GOT3 (cell line): ENCODE data around the gene ZNF451.

Experiments
- DNase-seq: peaks from one replicate; lab custom pipeline; 2025; ENCODE audit warnings: mixed read lengths; lab: John Stamatoyannopoulos, UW

Gene ZNF451

DNA sequence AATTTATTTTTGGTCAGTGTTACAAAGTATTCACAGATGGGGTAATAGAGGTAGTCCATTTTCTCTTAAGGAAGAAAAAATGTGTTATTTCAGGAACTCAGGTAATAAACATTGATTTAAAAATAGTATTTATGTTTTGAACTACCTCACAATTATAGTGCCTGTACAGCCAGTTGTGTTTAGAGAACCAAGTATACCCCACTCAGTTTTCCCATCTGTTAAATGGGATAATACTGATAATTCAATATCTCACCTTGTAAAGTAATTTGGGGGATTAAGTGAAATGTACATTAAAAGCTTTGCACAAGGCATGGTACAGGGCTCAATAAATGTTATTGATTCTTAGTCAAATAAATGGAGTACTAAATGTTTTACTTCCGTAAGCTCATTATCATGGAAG, 4.7 kb downstream of the ZNF451 start:
- no peak for DNase-seq

DNA sequence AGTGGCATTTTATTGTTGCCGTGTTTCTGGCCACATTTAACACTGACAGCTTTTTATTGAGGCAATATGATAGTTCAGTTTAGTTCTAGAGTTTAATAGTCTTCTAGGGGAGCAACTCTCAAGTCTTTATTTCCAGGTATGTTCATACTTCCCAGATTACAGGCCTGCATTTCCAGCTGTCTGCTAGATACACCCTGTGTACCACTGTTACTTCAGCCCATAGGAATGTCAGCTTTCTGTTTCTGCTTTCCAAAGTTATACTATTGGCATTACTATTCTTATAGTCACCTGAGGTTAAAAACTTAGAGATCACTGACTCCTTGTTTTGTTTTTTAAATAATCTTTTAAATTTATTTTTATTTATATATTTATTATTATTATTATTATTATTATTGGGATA, 7.6 kb downstream of the ZNF451 start:
- no peak for DNase-seq

DNA sequence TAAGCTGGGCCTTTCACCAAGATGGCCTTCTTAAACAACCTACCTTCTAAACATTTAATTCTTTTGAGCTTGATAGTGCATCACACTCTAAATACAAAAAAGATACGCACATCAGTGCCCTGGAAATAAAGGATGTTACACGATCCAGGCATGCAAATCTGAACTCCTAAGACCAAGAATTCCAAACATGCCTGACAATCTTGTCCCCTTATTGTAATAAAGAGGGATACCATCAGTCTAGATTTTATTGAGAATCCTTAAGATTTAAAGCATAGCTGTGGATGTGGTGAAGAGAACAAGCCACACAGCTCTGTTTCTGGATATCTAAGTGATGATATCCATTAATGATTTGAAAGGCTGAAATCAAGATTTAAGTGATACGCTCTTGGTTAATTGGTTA, 13.0 kb downstream of the ZNF451 start:
- no peak for DNase-seq

DNA sequence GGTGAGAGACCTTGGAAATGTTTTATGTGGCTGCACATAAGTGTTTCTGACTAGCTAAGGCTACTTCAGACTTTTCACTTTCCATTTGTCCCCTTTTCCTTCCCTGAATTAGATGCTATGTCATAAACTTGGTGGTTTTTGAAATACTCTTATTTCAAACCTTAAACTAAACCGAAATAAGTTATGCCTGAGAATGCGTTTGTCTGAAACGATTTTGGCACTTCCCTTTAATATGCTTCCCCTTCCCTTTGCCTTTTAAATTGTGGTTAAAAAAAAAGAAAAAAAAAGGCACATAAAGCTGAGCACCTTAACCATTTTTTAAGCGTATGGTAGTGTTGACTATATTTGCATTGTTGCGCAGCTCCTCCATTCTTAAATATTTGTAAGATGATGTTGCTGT, 14.3 kb downstream of the ZNF451 start:
- DNase-seq: no peak

DNA sequence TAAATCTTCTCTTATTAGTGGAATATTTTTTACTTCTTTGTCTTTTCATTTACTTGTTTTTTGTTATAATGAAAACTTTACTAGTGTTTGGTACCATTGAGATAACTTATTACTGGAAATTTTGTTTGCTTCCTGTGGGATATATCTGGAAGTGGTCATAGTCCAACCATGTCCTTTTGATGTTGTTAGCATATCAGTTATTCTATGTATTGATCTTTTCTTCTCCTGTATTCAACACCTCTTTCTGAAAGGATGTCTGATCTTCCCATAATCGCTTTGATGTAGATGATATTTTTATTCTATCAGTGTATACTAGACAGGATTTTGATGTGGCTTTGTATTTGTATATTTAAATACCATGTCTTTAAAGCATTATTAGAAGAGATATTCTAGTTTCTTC, 17.0 kb downstream of the ZNF451 start:
- DNase-seq: no peak

DNA sequence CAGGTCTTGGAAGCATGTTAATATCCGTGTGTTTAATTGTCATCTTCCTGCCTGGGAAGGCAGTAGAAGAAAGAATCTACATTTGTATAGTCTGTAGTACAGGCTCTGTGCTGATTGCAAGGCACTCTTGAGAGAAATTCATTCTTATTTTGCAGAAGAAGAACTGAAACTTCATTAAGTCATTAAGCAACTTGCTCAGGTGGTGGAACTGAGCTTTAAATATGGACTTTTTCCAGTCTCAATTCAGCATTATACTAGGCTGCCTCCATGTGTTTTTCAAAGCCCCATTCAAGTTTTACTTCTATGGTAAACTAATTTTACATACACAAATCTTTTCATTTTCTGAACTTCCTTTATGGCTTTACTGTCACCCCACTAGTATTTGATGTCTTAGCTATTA, 18.7 kb downstream of the ZNF451 start:
- DNase-seq: no peak

DNA sequence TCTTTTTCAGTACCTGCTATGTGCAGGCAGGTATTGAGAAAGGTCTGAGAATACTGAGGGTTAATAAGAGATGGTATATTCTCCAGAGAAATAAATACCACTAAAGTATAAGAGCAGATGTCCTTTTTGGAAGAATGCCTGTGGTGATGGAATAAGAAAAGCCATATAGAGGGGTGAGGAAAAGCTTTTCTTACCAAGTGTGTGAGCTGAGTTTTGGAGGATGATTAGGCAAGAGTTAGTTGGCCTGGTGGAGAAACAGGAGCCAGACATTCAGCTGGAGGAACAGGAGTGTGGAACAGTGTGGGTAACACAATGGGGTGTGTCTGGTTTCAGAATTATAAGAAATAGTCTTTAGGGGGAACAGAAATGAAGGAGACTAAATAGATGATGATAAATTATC, 19.9 kb downstream of the ZNF451 start:
- DNase-seq: no peak

DNA sequence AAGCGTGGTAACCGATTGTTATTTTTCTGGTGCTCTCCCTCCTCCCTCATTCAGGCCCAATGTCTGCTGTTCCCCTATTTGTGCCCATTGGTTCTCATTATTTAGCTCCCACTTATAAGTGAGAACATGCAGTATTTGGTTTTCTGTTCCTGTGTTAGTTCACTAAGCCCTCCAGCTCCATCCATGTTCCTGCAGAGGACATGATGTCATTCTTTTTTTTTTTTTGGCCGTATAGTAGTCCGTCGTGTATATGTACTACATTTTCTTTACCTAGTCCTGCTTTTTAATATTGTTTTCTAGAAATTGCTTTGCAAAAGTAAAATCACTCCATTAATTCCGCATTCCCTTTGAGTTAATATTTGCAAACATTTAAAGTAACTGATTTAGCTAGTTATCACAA, 23.1 kb downstream of the ZNF451 start:
- DNase-seq: no peak

DNA sequence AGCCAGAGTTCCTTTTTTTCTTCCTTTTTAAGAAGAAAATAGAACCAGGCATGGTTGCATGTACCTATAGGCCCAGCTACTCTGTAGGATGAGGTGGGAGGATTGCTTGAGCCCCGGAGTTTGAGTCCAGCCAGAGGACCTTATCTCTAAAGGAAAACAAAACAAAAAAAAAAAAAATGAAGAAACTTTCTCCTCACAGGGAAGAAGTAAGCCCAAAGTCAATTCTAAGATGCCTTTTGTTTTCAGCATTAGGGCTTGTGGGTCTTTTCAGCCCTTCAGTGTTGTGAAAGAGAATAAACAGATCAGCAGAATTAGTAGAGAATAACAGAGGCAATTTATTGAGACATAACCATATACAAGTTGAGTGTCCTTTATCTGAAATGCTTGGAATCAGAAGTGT, 26.8 kb downstream of the ZNF451 start:
- DNase-seq: no peak

DNA sequence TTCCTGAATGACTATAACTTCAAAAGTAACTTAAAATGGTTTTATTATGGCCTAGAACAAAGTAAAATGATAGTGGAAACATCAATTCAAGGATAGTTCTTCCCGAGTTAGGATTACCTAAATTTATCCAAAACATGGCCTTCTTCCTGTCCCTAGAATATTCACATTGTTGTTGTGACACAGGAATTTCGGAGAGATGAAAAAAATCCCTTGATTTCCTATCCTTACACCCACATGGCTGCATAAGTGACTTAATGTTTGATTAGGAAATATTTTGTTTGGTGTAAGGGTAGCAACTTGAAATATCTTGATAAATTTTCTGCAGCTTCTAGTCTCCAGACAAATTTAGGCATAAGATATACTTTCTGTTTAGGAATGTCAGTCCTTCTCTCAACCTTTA, 27.8 kb downstream of the ZNF451 start:
- no peak for DNase-seq

DNA sequence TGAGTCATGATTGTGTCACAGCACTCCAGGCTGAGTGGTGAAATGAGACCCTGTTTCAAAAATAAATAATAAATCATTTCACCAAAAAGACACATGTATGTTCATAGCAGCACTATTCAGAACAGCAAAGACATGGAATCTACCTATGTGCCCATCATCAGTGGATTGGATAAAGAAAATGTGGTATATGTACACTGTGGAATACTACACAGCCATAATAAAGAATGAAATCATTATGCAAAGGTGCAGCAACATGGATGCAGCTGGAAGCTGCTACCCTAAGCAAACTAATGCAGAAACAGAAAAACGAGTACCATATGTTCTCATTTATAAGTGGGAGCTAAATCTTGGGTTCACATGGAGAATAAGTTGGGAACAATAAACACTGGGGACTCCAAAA, 33.1 kb downstream of the ZNF451 start:
- no peak for DNase-seq

DNA sequence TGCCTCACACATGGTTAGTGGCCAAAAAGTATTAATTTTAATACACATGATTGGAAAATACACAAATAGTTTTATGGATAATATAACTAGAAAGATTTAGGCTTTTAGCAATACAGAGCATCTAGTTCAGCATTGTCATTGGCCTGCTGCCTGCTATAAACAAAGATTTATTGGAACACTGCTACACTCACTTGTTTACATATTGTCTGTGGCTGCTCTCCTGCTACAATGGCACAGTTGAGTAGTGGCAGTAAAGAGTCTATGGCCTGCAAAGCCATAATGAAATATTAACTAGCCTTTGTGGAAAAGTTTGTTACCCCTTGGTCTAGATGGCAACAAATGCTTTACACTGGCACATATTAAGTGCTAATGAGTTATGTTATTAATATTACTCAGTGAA, 37.8 kb downstream of the ZNF451 start:
- no peak for DNase-seq

DNA sequence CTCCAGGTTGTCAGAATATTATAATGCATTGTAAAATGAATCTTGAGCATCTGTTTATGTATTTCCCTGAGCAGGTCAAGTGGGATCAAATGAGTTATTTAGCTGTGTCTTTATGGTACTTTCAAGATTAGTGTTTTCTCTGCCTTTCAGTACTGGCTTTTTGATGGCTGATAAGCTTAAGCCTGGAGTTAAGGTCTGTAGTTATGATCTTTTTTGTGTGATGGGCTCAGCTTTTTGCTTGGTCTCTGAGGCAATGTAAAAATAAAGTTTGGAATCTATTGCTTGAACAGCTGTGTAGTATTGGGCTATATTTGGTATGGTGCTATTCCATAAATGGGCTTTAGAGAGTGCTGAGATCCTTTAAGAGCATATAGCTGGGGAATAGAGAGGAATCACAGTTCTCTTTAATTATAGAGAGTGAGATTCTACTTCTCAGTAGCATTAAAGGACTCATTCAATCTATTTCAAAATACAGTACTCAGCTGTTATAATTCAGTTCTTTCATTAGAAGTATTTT, 40.7 kb downstream of the ZNF451 start:
- DNase-seq: no peak

DNA sequence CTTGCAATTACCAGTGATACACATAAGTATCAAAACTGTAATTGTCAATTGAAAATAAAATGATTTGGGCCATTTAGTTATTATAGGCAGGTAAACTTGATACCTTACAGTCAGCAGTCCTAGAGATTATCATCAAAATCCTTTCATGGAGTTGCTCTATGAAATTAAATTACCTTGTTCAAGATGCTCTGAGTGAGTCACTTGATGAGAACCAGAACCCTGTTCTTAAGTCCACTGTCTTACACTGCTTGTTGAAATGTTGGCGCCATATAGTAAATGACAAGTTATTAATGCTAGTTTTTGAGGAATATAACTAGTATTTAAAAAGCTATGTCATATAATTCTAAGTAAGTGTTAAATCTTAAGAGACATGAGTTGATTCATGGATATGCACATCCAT, 45.0 kb downstream of the ZNF451 start:
- DNase-seq: no peak

DNA sequence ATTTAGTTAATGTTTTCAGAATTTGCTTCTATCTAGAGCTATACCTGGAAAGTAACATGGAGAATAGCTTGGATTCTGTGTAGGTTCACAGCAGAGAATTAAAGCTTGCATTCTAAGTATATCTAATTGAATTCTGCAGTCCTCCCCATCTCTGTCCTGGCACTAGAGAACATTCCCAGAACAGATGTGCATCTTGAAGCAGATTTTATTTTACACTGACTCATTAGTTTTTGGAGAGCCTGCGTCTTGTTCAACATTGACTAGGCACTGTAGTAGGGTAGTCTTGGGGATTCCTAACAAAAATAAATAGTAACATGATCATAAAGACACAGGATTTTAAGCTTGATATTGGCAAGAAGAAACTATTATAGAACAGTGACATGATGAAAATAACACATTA, 45.9 kb downstream of the ZNF451 start:
- DNase-seq: no peak

DNA sequence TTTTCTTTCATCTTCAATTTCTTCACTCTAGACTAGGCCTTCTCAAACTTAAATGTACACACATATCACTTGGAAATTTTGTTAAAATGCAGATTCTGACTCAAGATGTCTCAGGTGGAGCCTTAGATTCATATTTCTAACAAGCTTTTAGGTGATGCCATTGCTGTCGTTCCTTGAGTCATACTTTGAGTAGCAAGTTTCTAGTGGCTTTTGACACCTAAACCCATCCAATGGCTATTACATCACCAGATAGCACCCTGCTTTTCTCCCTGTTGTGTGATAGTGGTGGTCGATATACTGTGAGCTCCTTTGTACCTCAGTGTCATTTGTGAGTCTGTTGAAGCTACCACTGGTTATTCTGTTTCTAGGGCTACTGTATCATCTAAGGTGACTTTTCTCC, 47.4 kb downstream of the ZNF451 start:
- no peak for DNase-seq

DNA sequence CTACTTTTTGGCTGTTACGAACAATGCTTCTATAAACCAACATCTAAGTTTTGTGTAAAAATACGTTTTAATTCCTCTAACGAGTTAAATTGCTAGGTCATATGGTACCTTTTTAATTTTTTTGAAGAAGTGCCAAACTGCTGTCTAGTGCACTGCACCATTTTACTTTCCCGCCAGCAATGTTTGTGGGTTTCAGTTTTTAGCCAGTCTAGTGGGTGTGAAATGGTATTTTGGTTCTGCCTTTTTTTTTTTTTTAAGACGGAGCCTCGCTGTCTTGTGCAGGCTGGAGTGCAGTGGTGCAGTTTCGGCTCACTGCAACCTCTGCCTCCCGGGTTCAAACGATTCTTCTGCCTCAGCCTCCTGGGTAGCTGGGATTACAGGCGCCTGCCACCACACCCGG, 48.0 kb downstream of the ZNF451 start:
- DNase-seq: no peak

DNA sequence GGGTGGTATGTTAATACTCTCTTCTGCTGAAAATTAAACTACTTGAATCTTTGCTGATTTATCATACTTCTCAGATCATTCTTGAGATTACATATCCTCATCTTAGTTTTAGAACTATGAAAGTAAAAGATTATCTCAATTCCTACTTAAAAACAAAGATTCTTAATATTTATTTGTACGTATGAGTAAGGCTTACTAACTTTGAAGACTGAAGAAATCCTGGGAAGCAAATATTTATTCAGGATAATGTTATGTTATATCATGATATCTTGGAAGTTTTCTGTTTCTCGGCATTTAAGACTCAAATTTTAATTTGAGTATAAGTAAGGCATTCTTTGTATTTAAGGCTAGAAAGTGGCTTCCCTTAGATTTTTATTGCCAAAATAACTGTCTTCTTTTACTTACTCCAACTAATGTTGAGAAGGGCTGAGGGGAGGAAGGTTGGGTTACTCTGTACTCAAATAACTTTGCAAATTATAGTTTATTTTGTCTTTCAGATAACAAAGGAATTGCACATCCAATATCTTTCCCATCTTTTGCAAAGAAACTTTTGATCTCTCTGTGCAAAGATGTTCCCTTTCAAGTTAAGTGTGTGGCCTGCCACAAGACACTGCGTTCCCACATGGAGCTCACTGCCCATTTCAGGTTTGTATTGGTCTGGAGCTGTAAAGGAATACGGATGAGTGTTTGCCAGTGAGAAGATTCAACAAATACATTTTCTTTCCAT, 51.6 kb downstream of the ZNF451 start:
- DNase-seq: no peak

DNA sequence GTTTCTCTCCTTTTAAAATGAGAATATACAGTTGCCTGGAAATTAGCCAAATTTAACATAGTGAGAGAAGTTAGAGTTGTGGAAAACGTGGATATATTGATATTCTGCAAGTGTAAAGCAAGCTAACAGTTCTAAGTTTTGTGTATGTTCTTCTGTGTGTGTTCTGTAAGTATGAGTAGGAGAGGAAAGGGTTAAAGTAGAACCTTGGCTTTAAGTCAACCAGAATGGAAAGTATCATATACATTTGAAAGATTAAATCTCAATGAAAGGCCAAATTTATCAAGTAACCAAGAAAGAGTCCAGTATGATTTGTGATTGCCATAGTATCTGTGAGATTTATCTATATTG, 52.2 kb downstream of the ZNF451 start:
- no peak for DNase-seq

DNA sequence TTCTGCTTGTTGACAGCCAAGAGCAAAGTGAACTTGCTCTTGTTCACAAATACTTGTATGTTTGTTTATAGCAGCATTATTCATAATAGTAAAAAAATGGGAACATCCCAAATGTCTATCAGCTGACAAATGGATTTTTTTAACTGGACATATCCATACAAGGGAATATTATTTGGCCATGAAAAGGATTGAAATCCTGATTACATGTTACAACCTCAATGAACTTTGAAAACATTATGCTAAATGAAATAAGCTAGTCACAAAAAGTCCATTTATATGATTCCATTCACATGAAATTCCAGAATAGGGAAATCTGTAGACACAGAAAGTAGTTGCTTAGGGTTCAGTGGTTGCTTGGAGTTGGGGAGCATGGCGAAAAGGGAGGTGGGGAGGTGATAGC, 53.7 kb downstream of the ZNF451 start:
- DNase-seq: no peak

DNA sequence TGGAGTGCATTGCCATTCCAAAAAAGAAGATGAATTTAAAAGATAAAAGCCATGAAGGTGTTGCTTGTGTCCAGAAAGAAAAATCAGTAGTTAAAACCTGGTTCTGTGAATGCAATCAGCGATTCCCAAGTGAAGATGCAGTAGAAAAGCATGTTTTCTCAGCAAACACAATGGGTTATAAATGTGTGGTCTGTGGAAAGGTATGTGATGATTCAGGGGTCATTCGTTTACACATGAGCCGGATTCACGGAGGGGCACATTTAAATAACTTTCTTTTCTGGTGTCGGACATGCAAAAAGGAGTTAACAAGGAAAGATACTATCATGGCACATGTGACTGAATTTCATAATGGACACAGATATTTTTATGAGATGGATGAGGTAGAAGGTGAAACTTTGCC, 57.4 kb downstream of the ZNF451 start:
- no peak for DNase-seq

DNA sequence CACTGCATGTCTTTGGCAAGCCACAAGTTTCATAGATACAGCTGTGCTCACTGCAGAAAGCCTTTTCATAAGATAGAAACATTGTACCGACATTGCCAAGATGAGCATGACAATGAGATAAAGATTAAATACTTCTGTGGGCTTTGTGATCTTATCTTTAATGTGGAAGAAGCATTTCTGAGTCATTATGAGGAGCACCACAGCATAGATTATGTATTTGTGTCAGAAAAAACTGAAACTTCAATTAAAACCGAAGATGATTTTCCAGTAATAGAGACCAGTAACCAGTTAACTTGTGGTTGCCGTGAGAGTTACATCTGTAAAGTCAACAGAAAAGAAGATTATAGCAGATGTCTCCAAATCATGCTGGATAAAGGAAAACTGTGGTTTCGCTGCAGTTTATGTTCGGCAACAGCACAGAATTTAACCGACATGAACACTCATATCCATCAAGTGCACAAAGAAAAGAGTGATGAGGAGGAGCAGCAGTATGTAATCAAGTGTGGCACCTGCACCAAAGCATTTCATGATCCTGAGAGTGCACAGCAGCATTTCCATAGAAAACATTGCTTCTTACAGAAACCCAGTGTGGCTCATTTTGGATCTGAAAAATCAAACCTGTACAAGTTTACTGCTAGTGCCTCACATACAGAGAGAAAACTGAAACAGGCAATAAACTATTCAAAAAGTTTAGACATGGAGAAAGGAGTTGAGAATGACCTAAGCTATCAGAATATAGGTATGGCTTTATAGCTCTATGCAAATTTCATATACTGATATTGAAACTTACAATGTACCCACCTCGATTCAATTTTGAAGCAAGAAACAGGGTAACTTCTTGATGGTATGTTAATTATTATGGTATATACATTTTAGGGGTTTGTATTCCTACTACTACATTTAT, 58.2 kb downstream of the ZNF451 start:
- DNase-seq: no peak

DNA sequence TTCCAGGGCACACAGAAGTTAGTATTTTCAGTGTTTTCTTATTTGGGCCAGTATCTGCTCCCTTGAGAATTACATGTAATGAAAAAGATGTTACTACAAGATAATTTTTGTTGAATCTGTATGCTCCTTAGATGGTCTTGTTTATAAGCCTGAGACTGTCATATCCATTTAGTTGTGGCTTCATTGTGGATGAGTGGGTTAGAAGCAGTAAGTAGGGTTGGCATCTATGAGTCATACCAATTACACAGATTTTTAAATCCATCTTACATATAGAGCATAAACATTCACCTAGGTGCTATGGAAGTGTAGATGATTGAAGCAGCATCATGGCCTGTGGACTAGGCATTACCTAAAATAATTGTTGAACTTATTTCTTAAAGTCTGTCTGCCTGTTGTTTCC, 68.7 kb downstream of the ZNF451 start:
- no peak for DNase-seq

DNA sequence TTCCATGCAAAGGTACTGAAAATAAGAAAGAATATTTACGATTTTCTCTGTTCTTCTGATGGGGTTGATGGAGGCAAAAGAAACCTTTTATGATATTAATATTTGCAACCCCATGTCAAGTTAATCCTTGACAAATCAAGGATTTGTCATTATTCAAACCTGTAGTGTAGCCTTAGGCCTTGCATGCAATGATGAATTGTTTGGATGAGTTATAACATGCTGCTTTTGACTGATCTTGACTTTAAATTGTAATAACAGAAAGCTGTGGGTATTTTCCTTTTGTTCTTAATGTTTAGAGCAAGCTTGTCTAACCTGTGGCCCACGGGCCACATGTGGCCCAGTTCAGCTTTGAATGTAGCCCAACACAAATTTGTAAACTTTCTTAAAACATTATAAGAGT, 69.1 kb downstream of the ZNF451 start:
- DNase-seq: no peak
